ENCODE measurements around the gene KLK15.

GRCh38 chr19:50869479-50869878 is 36.1 kb upstream of the KLK15 start:
- TF ChIP-seq CTCF (IDR thresholded peaks at IDR 0.05) (no peak), EP300 (IDR thresholded peaks at IDR 0.05) (no peak), POLR2A (IDR thresholded peaks at IDR 0.05) (no peak)

All from tibial nerve (tissue), 4 donors.